ENCODE results near the gene CELF2.

The CELF2 gene

DNA sequence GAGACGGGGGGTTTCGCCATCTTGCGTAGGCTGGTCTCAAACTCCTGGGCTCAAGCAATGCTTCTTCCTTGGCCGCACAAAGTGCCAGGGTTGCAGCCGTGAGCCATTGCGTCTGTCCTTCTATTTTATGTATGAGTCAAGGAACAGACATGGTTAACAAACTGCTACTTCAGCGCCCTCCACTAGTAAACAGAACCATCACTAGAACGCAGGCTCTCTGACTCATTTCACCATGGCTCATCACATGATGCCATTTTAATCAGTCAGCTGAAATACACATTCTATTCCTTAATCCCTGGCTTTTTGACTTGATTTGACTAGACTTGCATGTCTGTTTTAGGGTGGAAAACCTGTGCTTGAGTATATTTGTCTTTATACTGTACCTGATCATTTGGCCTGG lies 41.3 kb downstream of the CELF2 start:
- no peak for DNase-seq (ENCODE audit: low read depth)

DNA sequence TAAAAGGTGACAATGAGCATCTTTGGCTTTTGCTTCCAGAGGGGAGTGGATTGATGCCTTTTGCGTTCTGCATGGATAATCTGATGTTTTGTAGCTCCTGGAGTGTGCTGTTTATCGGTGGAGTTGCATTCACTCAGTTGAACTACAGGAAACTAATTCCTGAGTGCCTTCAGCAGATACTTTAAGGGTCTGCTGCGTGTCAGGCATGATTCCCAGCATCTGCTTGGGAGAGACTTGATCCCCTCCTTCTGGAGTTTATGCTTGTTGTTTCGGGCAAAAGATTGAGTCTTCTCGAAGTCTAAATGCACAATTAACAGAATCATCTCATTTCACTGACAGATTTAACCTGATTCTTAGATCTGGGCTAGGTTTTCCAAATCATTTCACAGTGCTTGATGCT lies 46.2 kb downstream of the CELF2 start:
- DNase-seq (ENCODE audit: low read depth): no peak

GRCh38 chr10:11064832-11065231 lies 47.2 kb downstream of the CELF2 start:
- DNase-seq (ENCODE audit: low read depth): no peak

GRCh38 chr10:11065567-11065966 lies 47.9 kb downstream of the CELF2 start:
- no peak for DNase-seq (ENCODE audit: low read depth)

DNA sequence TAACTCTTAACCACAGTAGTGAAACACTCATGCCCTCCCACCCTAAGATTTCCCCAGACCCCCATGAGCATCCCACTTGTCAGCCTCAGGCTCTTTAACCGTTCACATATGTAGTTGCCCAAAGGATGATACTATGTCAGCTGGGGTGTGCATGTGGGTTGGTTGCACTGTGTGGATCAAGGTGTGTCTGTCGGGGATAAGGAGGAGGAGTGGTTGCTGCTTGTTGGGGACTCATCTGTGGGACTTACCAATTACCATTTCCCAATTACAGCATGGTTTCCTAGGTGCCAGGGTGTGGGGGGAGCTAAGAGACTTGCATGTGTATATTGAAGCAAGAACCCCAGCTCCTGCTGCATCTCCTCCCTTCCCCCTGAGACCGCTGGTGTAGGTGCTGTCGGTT lies 48.8 kb downstream of the CELF2 start:
- DNase-seq (ENCODE audit: low read depth): no peak

GRCh38 chr10:11068861-11069633 lies 51.4 kb downstream of the CELF2 start:
- no peak for DNase-seq (ENCODE audit: low read depth)

DNA sequence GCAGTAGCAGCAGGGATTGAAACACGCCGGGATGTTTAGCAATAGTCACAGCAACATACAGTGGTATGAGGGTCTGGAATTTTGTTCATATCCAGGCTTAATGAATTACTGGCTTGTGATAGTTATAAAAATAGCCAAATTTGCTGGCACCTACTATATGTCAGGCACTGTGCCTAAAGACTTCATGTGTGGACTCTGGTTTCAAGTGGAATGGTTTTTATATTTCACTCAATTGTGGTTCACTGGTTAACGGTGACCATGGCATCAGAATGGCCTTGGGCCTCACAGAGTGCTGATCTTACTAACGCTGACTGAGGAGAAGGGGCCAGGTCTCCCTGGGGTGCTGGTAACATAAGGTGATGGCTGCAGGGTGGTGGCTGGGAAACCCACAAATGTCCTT lies 55.7 kb downstream of the CELF2 start:
- no peak for DNase-seq (ENCODE audit: low read depth)

- no peak for DNase-seq (ENCODE audit: low read depth)
Measured at GRCh38 chr10:11074536-11075267, 57.0 kb downstream of the CELF2 start.

DNA sequence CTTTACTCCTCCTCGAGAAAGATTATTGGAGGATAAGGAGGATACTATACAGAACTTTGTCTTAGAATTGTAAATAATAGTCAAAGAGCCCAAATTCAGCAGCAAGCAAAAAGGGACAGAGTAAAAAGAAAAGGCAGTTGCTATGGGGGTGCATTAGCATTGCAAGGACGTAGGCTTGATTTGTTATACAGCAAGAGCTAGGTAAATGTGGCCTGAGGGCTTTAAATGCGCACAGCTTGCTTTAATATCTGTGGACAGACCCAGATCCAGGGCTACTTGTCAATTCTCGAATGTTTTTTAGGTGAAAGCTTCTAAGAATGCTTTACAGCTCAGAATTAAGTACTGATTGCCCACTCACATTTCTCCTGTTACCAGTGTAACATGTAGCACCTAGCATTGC lies 58.5 kb downstream of the CELF2 start:
- DNase-seq (ENCODE audit: low read depth): no peak

- DNase-seq (ENCODE audit: low read depth): no peak
Measured at GRCh38 chr10:11080564-11080984, 62.9 kb downstream of the CELF2 start.

- DNase-seq (ENCODE audit: low read depth): no peak
Measured at GRCh38 chr10:11081408-11081807, 63.7 kb downstream of the CELF2 start.

GRCh38 chr10:11082526-11082925 lies 64.9 kb downstream of the CELF2 start:
- no peak for DNase-seq (ENCODE audit: low read depth)

GRCh38 chr10:11083051-11083450 lies 65.4 kb downstream of the CELF2 start:
- no peak for DNase-seq (ENCODE audit: low read depth)

- no peak for DNase-seq (ENCODE audit: low read depth)
Measured at GRCh38 chr10:11085545-11085944, 67.9 kb downstream of the CELF2 start.

- no peak for DNase-seq (ENCODE audit: low read depth)
Measured at GRCh38 chr10:11086177-11086840, 68.6 kb downstream of the CELF2 start.

DNA sequence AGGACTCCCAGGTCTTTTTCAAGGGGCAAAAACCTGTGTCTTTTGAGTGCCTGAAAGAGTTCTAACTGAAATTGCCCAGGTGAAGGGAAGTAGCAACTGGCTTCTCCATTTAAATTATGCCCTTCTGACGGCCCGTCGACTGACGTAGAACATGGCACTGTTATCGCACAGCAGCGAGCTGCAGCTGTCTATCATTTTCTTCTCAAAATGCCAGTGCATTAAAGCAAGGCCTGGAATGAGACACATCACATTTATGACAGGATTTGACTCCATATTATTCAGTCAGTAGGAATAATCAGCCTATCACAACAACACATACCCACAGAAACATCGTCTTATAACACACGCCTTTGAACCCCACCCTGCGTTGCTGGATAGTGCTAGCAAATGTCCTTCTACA lies 69.7 kb downstream of the CELF2 start:
- no peak for DNase-seq (ENCODE audit: low read depth)

- DNase-seq (ENCODE audit: low read depth): no peak
Measured at GRCh38 chr10:11088709-11089108, 71.0 kb downstream of the CELF2 start.

DNA sequence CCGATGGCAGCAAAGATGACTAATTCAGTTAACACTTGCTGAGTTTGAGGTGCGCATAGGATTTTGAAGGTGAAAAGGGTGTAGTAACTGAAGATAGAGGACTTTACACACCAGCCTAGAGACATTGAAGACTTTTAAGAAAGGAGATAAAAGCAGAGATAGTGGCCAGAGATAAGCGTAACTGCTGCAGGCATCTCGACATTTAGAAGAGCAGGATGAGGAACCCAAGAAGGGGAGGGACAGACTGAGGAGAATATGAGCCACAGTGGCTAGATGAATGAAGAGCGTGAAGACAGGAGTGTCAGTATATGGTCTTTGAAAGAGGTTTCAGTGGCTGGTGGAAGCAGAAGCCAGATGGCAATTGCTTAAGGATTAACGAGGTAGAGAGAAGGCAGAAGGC lies 71.6 kb downstream of the CELF2 start:
- no peak for DNase-seq (ENCODE audit: low read depth)

DNA sequence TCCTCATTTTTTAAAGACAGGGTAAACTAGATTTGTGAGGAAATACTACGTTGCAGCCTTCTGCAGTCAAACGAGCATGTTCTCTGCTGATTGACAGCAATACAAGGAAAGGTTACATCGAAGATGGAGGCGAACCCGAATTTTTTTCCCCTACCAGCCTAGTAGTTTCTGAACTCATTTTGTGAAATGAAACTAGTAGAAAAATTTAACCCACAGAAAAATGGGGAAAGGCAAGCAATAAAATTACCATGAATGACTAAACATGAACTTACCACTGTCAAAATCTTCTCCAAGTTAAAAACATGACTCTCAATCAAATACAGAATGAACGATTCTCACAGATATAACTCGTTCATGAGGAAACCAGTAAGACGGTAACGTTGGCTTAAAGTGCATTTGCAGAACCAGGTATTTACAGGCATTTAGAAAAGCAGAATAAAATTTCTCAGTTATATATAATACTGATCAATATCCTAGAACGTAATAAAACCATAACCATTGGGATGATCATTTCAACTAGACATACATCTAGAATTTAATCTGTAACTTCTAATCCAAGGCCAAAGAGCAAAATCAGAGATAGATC lies 73.9 kb downstream of the CELF2 start:
- DNase-seq (ENCODE audit: low read depth): no peak

DNA sequence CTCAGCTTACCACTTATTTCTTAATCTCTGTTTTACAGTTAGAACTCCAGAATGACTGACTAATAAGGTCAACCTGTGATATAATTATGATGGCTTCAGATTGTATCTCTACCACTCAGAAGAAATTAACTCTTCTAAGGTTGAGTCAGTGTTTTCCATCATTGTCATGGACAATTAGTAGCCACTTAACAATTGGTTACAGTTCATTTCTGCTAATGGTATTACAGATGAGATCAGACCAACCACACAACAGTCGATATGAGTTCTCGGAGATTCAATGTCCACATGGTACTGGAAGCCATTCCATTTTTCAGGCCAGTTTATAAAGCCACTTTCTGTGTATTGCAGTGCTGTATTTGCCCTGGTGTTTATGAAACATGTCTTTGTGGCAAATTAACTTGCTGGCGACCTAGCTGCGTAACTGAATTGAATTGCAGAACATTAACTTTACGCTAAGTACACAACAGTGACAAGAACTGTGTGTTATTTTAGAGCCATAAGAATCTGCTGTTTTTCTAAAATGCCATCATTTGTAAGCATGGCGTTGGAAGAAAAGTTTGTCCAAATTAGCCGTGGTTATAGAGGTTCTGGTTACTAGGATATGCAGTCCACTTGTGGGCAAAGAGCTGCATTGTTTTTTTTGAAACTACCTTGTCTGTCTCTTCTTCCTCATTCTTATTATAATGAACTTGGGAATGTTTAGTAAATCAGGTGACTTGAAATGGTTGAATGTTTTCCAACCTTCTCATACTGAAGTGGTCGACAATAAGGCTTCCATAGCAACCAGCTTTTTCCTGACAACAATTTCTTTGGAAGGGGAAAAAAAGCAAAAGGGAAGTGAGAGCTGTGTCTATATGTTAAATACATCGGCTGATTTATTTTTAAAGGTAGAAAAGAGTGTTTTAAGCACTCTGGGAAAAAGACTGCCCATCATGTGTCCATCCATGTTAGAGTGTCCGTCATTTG lies 76.4 kb downstream of the CELF2 start:
- DNase-seq (ENCODE audit: low read depth): no peak

DNA sequence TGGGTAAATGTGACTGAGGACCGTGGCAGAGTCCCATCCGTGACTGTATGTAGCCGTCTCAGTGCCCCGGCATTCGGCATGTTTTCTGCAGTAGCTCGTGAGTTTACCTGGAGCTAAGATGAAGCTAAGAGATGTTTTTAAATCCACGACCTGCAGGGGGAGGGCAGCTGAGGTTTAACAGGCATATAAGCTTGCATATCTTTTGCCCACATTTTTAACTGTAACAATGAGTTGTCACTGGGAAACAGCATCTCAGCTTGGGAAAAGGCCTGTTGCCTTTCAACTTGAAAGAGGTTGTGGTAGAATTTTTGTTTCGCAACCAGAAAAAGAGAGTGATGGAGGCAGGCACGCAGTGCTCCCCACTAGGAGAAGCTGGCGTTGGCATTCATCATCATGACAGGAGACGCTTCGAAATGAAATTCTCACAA lies 77.7 kb downstream of the CELF2 start:
- no peak for DNase-seq (ENCODE audit: low read depth)

GRCh38 chr10:11096422-11096821 lies 78.8 kb downstream of the CELF2 start:
- no peak for DNase-seq (ENCODE audit: low read depth)
